Effector memory CD4-positive, alpha-beta T cell (primary cell): Measurements from ENCODE around the gene RBBP9.
"Not testable (repeated sequence)": the region's sequence is repeated elsewhere in the genome, so short reads cannot be mapped to it uniquely, and the experiment has no call there.

Experiments
- DNase-seq, 3 donors: peaks; one replicate each; pipeline ENCODE4 v3.0.0-alpha.2; 2020
- H3K27ac ChIP-seq: 2 replicates; pipeline ENCODE4 v1.7.0; 2013; ENCODE audit warnings: mild to moderate bottlenecking, low read length, moderate library complexity; ENCODE audit not compliant: insufficient read depth, poor library complexity, severe bottlenecking
- H3K27me3 ChIP-seq: replicated peaks from 2 replicates; pipeline ENCODE4 v1.7.0; 2013; ENCODE audit warnings: mild to moderate bottlenecking, low read length; ENCODE audit not compliant: insufficient read depth, control insufficient read depth, poor library complexity, severe bottlenecking
- H3K36me3 ChIP-seq: 2 replicates; pipeline ENCODE4 v1.7.0; 2013; ENCODE audit warnings: mild to moderate bottlenecking, low read length, moderate library complexity; ENCODE audit not compliant: control insufficient read depth, insufficient read depth
- H3K4me1 ChIP-seq: 2 replicates; pipeline ENCODE4 v1.7.0; 2013; ENCODE audit warnings: low read length, mild to moderate bottlenecking; ENCODE audit not compliant: control insufficient read depth, insufficient read depth, poor library complexity, severe bottlenecking
- H3K4me3 ChIP-seq: 2 replicates; pipeline ENCODE4 v1.7.0; 2013; ENCODE audit warnings: low read length, low read depth, mild to moderate bottlenecking; ENCODE audit not compliant: insufficient read depth, poor library complexity, severe bottlenecking
- H3K9me3 ChIP-seq: 2 replicates; pipeline ENCODE4 v1.7.0; 2013; ENCODE audit warnings: mild to moderate bottlenecking, low read length, moderate library complexity; ENCODE audit not compliant: control insufficient read depth

Gene RBBP9

GRCh38 chr20:18527836-18528235, 30.8 kb upstream of the RBBP9 start:
- Histone ChIP-seq H3K27me3 (no peaks in the 10 kb centered on the region), H3K27ac (no peak overlapping the region), H3K9me3 (no peaks in the 10 kb centered on the region), H3K36me3 (peaks cover 73% of the 10 kb centered on the region), H3K4me1 (no peaks in the 10 kb centered on the region), H3K4me3 (no peak overlapping the region)
- DNase-seq: no peak

DNA sequence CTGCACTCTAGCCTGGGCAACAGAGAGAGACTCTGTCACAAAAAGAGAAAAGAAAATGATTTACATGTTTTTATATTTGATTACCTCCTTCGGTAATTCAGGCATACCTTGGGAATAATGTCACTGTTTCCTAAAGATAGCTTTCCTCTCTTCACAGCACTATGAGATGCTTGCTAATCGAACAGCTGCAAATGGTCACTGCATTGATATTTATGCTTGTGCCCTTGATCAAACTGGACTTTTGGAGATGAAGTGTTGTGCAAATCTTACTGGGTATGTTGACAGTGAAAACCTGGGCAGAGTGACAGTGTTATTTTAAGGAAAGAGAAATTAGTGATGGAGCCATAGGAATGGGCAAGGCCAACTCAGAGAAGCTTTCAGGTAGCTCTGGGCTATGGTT, 30.3 kb upstream of the RBBP9 start:
- Histone ChIP-seq H3K9me3 (no peaks in the 10 kb centered on the region), H3K36me3 (peaks cover 68% of the 10 kb centered on the region), H3K27ac (no peak overlapping the region), H3K4me1 (no peaks in the 10 kb centered on the region), H3K4me3 (no peak overlapping the region), H3K27me3 (no peaks in the 10 kb centered on the region)
- no peak for DNase-seq

GRCh38 chr20:18526761-18527160, 29.7 kb upstream of the RBBP9 start:
- H3K4me1 ChIP-seq, H3K9me3 ChIP-seq, DNase-seq, H3K4me3 ChIP-seq, H3K27me3 ChIP-seq, H3K27ac ChIP-seq: not testable (repeated sequence)
- peaks cover 63% of the 10 kb centered on the region for H3K36me3 ChIP-seq

DNA sequence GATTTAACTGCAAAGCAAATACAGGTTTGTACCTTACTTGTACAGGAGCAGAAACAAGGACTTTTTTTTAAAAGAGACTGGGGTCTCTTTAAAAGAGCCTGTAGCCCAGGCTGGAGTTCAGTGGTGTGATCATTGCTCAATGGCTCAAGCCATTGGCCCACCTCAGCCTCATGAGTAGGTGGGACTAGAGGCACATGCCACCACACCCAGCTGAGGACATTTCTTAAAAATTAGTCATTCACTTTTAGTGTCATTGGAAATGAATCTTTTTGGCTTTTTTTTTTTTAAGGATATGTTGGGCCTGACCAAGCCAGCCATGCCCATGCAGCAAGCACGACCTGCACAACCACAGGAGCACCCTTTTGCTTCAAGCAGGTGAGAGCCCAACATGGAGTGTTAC, 27.6 kb upstream of the RBBP9 start:
- H3K27me3 ChIP-seq: no peaks in the 10 kb centered on the region
- H3K9me3 ChIP-seq: no peaks in the 10 kb centered on the region
- DNase-seq: no peak
- no peak overlapping the region for H3K27ac ChIP-seq
- H3K4me3 ChIP-seq: no peak overlapping the region
- peaks cover 48% of the 10 kb centered on the region for H3K36me3 ChIP-seq
- H3K4me1 ChIP-seq: no peaks in the 10 kb centered on the region

GRCh38 chr20:18523066-18523465, 26.0 kb upstream of the RBBP9 start:
- Histone ChIP-seq H3K9me3 (no peaks in the 10 kb centered on the region), H3K27me3 (no peaks in the 10 kb centered on the region), H3K4me1 (no peaks in the 10 kb centered on the region), H3K27ac (no peak overlapping the region), H3K4me3 (no peak overlapping the region), H3K36me3 (peaks cover 32% of the 10 kb centered on the region)
- no peak for DNase-seq

GRCh38 chr20:18522066-18522465, 25.0 kb upstream of the RBBP9 start:
- H3K27me3 ChIP-seq, H3K27ac ChIP-seq, DNase-seq, H3K4me3 ChIP-seq, H3K9me3 ChIP-seq, H3K4me1 ChIP-seq: not testable (repeated sequence)
- peaks cover 22% of the 10 kb centered on the region for H3K36me3 ChIP-seq

DNA sequence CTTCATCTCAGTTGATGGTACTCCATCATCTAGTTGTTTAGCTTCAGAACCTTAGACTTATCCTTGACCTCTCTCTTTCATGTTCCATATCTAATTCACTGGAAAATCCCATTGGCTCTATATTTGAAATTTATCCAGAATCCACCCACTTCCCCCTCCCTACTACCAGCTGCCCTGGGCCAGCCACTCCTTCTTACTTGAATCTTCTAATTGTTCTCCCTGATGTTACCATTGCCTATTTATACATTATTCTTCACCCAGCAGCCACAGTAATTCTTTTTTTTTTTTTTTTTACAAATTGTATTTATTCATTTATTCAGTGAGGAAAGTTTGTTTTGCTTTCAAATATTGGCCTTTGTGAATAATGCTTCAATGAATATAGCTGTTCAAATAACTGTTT, 18.9 kb upstream of the RBBP9 start:
- Histone ChIP-seq H3K9me3 (no peaks in the 10 kb centered on the region), H3K4me3 (no peak overlapping the region)

GRCh38 chr20:18514127-18514526, 17.1 kb upstream of the RBBP9 start:
- Histone ChIP-seq H3K4me3 (no peak overlapping the region), H3K36me3 (peaks cover 43% of the 10 kb centered on the region), H3K27ac (no peak overlapping the region), H3K4me1 (no peaks in the 10 kb centered on the region), H3K27me3 (no peaks in the 10 kb centered on the region), H3K9me3 (no peaks in the 10 kb centered on the region)
- no peak for DNase-seq

More for the DNA sequence above, 18.9 kb upstream of the RBBP9 start:
- Histone ChIP-seq H3K4me1 (no peaks in the 10 kb centered on the region), H3K27ac (no peak overlapping the region), H3K27me3 (no peaks in the 10 kb centered on the region), H3K36me3 (peaks cover 40% of the 10 kb centered on the region)
- DNase-seq: no peak

DNA sequence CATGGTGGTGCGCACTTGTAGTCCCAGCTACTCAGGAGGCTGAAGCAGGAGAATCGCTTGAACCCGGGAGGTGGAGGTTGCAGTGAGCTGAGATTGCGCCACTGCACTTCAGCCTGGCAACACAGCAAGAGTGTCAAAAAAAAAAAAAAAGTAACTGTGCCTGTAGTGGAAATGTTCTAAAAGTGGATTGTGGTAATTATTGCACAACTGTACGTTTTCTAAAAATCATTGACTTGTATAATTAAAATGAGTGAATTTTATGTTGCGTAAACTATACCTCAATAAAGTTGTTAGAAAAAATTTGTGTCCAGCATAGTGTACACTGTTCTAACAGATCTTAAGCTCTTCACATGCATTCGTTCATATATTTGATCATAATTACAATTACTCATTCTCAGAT, 16.2 kb upstream of the RBBP9 start:
- Histone ChIP-seq H3K36me3 (peaks cover 43% of the 10 kb centered on the region), H3K4me3 (no peak overlapping the region), H3K27me3 (no peaks in the 10 kb centered on the region), H3K9me3 (no peaks in the 10 kb centered on the region), H3K4me1 (peaks cover 2% of the 10 kb centered on the region), H3K27ac (no peak overlapping the region)
- no peak for DNase-seq

DNA sequence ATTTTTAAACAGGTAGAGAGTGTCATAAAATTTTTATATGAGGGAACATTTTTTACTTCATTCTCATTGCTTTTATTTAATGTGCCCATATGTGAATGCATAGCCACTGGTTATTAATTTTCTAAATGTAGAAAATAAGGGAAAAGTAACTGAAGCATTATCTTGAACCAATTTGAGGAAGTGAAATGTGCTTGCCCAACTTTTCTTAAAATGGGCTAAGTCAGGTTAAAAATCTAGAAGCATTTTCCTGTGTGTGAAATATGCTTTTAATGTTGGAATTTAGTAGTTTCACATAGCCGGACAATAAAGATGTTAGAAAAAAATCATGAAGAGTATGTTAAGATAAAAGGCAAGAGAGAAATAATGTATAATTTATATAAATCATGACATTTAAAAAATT, 14.5 kb upstream of the RBBP9 start:
- no peak for DNase-seq

More for the DNA sequence above, 14.5 kb upstream of the RBBP9 start:
- Histone ChIP-seq H3K27ac (no peak overlapping the region), H3K27me3 (no peaks in the 10 kb centered on the region), H3K36me3 (peaks cover 39% of the 10 kb centered on the region), H3K4me1 (peaks cover 10% of the 10 kb centered on the region), H3K4me3 (no peak overlapping the region), H3K9me3 (no peaks in the 10 kb centered on the region)
